Endodermal cell (in vitro differentiated cells): ENCODE data around the gene ANKRD39. TPM values are rescaled to one million over a fixed set of nuclear protein-coding genes. Genes with fewer than 3 reads are reported as not detected.

Source experiments
- DNase-seq: peaks from one replicate; pipeline ENCODE4 v3.0.0-alpha.2; 2017
- H3K27ac ChIP-seq: 2 replicates; pipeline ENCODE4 v1.5.1; 2013; ENCODE audit warnings: mild to moderate bottlenecking, low read depth, low read length, moderate library complexity
- H3K27me3 ChIP-seq: 2 replicates; pipeline ENCODE4 v1.6.1; 2013; ENCODE audit warnings: mild to moderate bottlenecking, low read length, moderate library complexity; ENCODE audit not compliant: insufficient read depth, control insufficient read depth, poor library complexity, severe bottlenecking
- H3K36me3 ChIP-seq: 2 replicates; pipeline ENCODE4 v1.7.0; 2013; ENCODE audit warnings: mild to moderate bottlenecking, low read length, moderate library complexity; ENCODE audit not compliant: control insufficient read depth, insufficient read depth
- H3K4me1 ChIP-seq: one replicate; pipeline ENCODE4 v1.7.0; 2013; ENCODE audit warnings: low read length; ENCODE audit not compliant: control insufficient read depth, insufficient read depth
- H3K4me3 ChIP-seq: 2 replicates; pipeline ENCODE4 v1.5.1; 2013; ENCODE audit warnings: mild to moderate bottlenecking, low read length, moderate library complexity
- H3K9ac ChIP-seq: 2 replicates; pipeline ENCODE4 v1.6.1; 2013; ENCODE audit warnings: mild to moderate bottlenecking, low read length, moderate library complexity; ENCODE audit not compliant: poor library complexity, severe bottlenecking; ENCODE audit errors: extremely low read depth
- H3K9me3 ChIP-seq: 2 replicates; pipeline ENCODE4 v1.6.1; 2013; ENCODE audit warnings: mild to moderate bottlenecking, low read length, moderate library complexity; ENCODE audit not compliant: control insufficient read depth
- H3K27ac Mint-ChIP-seq: 2 replicates; pipeline ENCODE4 v1.8.0; 2020; ENCODE audit warnings: mixed read lengths
- H3K27me3 Mint-ChIP-seq: 2 replicates; pipeline ENCODE4 v1.8.0; 2021; ENCODE audit warnings: mild to moderate bottlenecking, mixed read lengths; ENCODE audit not compliant: insufficient read depth
- H3K36me3 Mint-ChIP-seq: 2 replicates; pipeline ENCODE4 v1.8.0; 2020; ENCODE audit warnings: low read depth, mixed read lengths
- H3K4me1 Mint-ChIP-seq: 2 replicates; pipeline ENCODE4 v1.8.0; 2020; ENCODE audit warnings: mixed read lengths
- H3K4me3 Mint-ChIP-seq: 2 replicates; pipeline ENCODE4 v1.8.0; 2020; ENCODE audit warnings: mild to moderate bottlenecking, moderate library complexity, mixed read lengths
- H3K9me3 Mint-ChIP-seq: 2 replicates; pipeline ENCODE4 v1.8.0; 2020; ENCODE audit warnings: mild to moderate bottlenecking, mixed read lengths
- CTCF ChIP-seq: fragments of 200-600 bp; sonication (generic); conservative IDR thresholded peaks from 2 replicates; pipeline ENCODE4 v1.5.0; 2021; ENCODE audit warnings: antibody characterized with exemption, mild to moderate bottlenecking
- WGBS, 2 experiments: methylation state at CpG; one replicate each; pipeline versions ENCODE4 v1.1.5 to v1.1.7; 2013; ENCODE audit warnings: missing lambda C conversion rate in 2 of 2, mixed read lengths in 1 of 2; ENCODE audit not compliant: insufficient coverage in 1 of 2, insufficient read length in 1 of 2; 5-methylcytosine and 5-hydroxymethylcytosine counted together
- total RNA-seq, 2 donors: library from RNA; stranded (reverse); fragmentation: NEBNext Ultra II Directional in 1 of 2; extraction: Animal tissue kit (Norgen Biotek cat#: 25700) in 1 of 2; gene quantifications; 2 replicates in 1 of 2; 3 replicates in 1 of 2; pipeline ENCODE4 v1.2.1, GENCODE V29; 2021

Gene ANKRD39
- total RNA-seq, 2 donors from 2014 or later = 14.6 to 16.7 TPM

GRCh38 chr2:96859099-96859649 lies 1.4 kb upstream of the ANKRD39 start:
- 62 to 66% methylated on average over 5 to 11 of the region's 11 CpGs for WGBS, 2 experiments
- peaks cover 25% of the 10 kb centered on the region for H3K36me3 Mint-ChIP-seq
- peaks cover 5% of the 10 kb centered on the region for H3K4me1 ChIP-seq

GRCh38 chr2:96856776-96857666 lies 795 bp downstream of the ANKRD39 start:
- Mint-ChIP-seq H3K4me1 (peaks cover 17% of the 10 kb centered on the region), H3K27ac (peak overlapping the region; percentile 79), H3K27me3 (no peaks in the 10 kb centered on the region), H3K4me3 (peak overlapping the region; percentile 72), H3K9me3 (no peaks in the 10 kb centered on the region), H3K36me3 (peaks cover 25% of the 10 kb centered on the region)
- Histone ChIP-seq H3K27ac (no peak overlapping the region), H3K9ac (peak overlapping the region; percentile 53), H3K4me1 (peaks cover 5% of the 10 kb centered on the region), H3K36me3 (peaks cover 37% of the 10 kb centered on the region), H3K9me3 (no peaks in the 10 kb centered on the region), H3K27me3 (no peaks in the 10 kb centered on the region), H3K4me3 (peak overlapping the region; percentile 91)
- DNase-seq = peak; percentile 75
- TF ChIP-seq CTCF = no peak
- 30 to 38% methylated on average over 15 to 27 of the region's 27 CpGs for WGBS, 2 experiments

More at GRCh38 chr2:96859099-96859649, 1.4 kb upstream of the ANKRD39 start:
- no peak for TF ChIP-seq CTCF
- no peak for DNase-seq
- Histone ChIP-seq H3K9ac (peak overlapping the region; percentile 25), H3K9me3 (no peaks in the 10 kb centered on the region), H3K36me3 (peaks cover 37% of the 10 kb centered on the region), H3K4me3 (peak overlapping the region; percentile 72), H3K27ac (peak overlapping the region; percentile 32), H3K27me3 (no peaks in the 10 kb centered on the region)
- H3K27me3 Mint-ChIP-seq = no peaks in the 10 kb centered on the region
- H3K4me3 Mint-ChIP-seq = peak overlapping the region; percentile 72
- H3K4me1 Mint-ChIP-seq = peaks cover 17% of the 10 kb centered on the region
- H3K27ac Mint-ChIP-seq = peak overlapping the region; percentile 91
- H3K9me3 Mint-ChIP-seq = no peaks in the 10 kb centered on the region

- H3K27ac ChIP-seq = no peak overlapping the region
- no peaks in the 10 kb centered on the region for H3K27me3 ChIP-seq
- no peaks in the 10 kb centered on the region for H3K9me3 ChIP-seq
- peaks cover 39% of the 10 kb centered on the region for H3K36me3 ChIP-seq
- 95 to 97% methylated on average over 8 to 15 of the region's 15 CpGs for WGBS, 2 experiments
- peaks cover 8% of the 10 kb centered on the region for H3K4me1 Mint-ChIP-seq
- H3K4me1 ChIP-seq = no peaks in the 10 kb centered on the region
- H3K4me3 Mint-ChIP-seq = no peak overlapping the region
- no peak overlapping the region for H3K27ac Mint-ChIP-seq
- no peaks in the 10 kb centered on the region for H3K27me3 Mint-ChIP-seq
- H3K9me3 Mint-ChIP-seq = no peaks in the 10 kb centered on the region
- no peak overlapping the region for H3K9ac ChIP-seq
- DNase-seq = no peak
- no peak for TF ChIP-seq CTCF
- no peak overlapping the region for H3K4me3 ChIP-seq
- peaks cover 26% of the 10 kb centered on the region for H3K36me3 Mint-ChIP-seq
Measured at GRCh38 chr2:96853321-96853720, 4.5 kb downstream of the ANKRD39 start.
